H1 (cell line): ENCODE results near the gene SHISAL1. TPM values are rescaled to one million over a fixed set of nuclear protein-coding genes. Genes with fewer than 3 reads are reported as not detected.

ENCODE experiments used
- EGR1 ChIP-seq: IDR thresholded peaks from 2 replicates; pipeline ENCODE4 v1.6.1; 2011; ENCODE audit warnings: low read depth, low read length, borderline replicate concordance
- KDM1A ChIP-seq: fragments of 200-600, 300-600 bp; sonication (generic); IDR thresholded peaks from 2 replicates; pipeline ENCODE4 v1.7.1; 2016; ENCODE audit warnings: mild to moderate bottlenecking, low read length, borderline replicate concordance
- KDM4A ChIP-seq: IDR thresholded peaks from one replicate; pipeline ENCODE4 v1.7.1; 2012; ENCODE audit warnings: low read depth, mild to moderate bottlenecking, moderate library complexity, low read length, inconsistent platforms; ENCODE audit not compliant: severe bottlenecking
- KDM5A ChIP-seq: fragments of 200-600 bp; IDR thresholded peaks from 2 replicates; pipeline ENCODE4 v1.7.1; 2012; ENCODE audit warnings: mild to moderate bottlenecking, low read length, inconsistent platforms, mixed read lengths
- PHF8 ChIP-seq: fragments of 200-600 bp; sonication (generic); conservative IDR thresholded peaks from 2 replicates; pipeline ENCODE4 v1.7.1; 2012; ENCODE audit warnings: low read depth, mild to moderate bottlenecking, inconsistent platforms, low read length, moderate library complexity
- TCF12 ChIP-seq: IDR thresholded peaks from 2 replicates; pipeline ENCODE4 v1.6.1; 2011; ENCODE audit warnings: low read depth, mild to moderate bottlenecking, low read length
- polyA plus RNA-seq, 7 experiments: library from polyadenylated mRNA; depleted of rRNA in 3 of 7; stranded (reverse) in 5 of 7; unstranded in 2 of 7; fragments of >200 nt in 5 of 7; fragments of 200-250 nt in 2 of 7; gene quantifications; 1 replicate in 5 of 7; 2 replicates in 1 of 7; 4 replicates in 1 of 7; pipeline versions ENCODE4 v1.2.1 to v1.2.3, GENCODE V29; 2011 to 2013; ENCODE audit warnings: missing spikeins in 2 of 7, mixed read lengths in 2 of 7
- total RNA-seq: library from RNA; stranded (reverse); fragmentation: NEBNext Ultra II Directional; extraction: Animal tissue kit (Norgen Biotek cat#: 25700); gene quantifications from 2 replicates; pipeline ENCODE4 v1.2.1, GENCODE V29; 2021

Gene SHISAL1
- total and polyA plus RNA-seq, 2 of the 8 experiments (the other 6 are each of a cell fraction or from before 2014, with no cell fraction given) = 3.7 to 5.8 TPM

DNA sequence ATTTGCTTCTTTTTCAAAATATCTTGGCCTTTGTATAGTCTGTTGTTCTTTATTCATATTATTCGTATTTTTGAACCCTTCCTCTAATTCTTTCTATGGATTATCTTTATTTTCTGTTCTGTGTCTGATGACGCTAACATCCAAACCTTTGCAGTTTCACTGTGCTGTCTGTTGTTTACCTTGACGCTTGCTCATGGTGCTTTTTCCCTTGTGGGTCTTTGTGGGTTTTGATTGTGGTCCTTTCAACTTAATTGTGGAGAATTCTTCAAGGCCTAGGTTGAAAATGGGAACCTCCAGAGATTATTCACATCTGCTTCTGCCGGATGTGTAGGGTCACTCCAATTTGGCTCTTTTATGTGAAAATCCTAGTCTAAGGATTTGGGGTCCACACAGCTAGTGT lies 97.5 kb downstream of the SHISAL1 start (continued):
- TF ChIP-seq KDM5A (no peak), EGR1 (no peak), KDM4A (no peak), PHF8 (no peak), TCF12 (no peak), KDM1A (no peak)
